RWPE2 (cell line): ENCODE results near the gene ENAH.
"Not testable (repeated sequence)": the region's sequence is repeated elsewhere in the genome, so short reads cannot be mapped to it uniquely, and the experiment has no call there.

Experiments used
- ATAC-seq: fragments of 200-7000 bp; cut with Tn5 transposase; 3 replicates; pipeline ENCODE4 v1.9.1; 2021; ENCODE audit warnings: low read depth
- DNase-seq: peaks from one replicate; pipeline ENCODE4 v3.0.0-alpha.2; 2020; ENCODE audit warnings: low spot score
- H3K27ac ChIP-seq: fragments of 450-650 bp; 2 replicates; pipeline ENCODE4 v1.5.1; 2017; ENCODE audit warnings: mild to moderate bottlenecking; ENCODE audit not compliant: poor library complexity, severe bottlenecking
- H3K27me3 ChIP-seq: fragments of 250-450 bp; sonication (Bioruptor Pico); 2 replicates; pipeline ENCODE4 v1.5.1; 2021; ENCODE audit warnings: mild to moderate bottlenecking, moderate library complexity; ENCODE audit not compliant: insufficient read depth, poor library complexity, severe bottlenecking
- H3K36me3 ChIP-seq: fragments of 250-450 bp; sonication (Bioruptor Pico); 2 replicates; pipeline ENCODE4 v1.5.1; 2020; ENCODE audit warnings: low read depth, mild to moderate bottlenecking, moderate library complexity
- H3K4me1 ChIP-seq: fragments of 250-450 bp; sonication (Bioruptor Pico); 2 replicates; pipeline ENCODE4 v1.5.1; 2021; ENCODE audit warnings: mild to moderate bottlenecking, moderate library complexity; ENCODE audit not compliant: insufficient read depth, poor library complexity, severe bottlenecking
- H3K4me3 ChIP-seq: fragments of 250-450 bp; sonication (Bioruptor Pico); 2 replicates; pipeline ENCODE4 v1.5.1; 2021; ENCODE audit warnings: mild to moderate bottlenecking, moderate library complexity; ENCODE audit not compliant: severe bottlenecking
- H3K9me3 ChIP-seq: fragments of 250-450 bp; sonication (Bioruptor Pico); 2 replicates; pipeline ENCODE4 v1.5.1; 2021; ENCODE audit warnings: mild to moderate bottlenecking, moderate library complexity; ENCODE audit not compliant: severe bottlenecking
- TF ChIP-seq, protein P1 (sequence below): fragments of 450-650 bp; IDR thresholded peaks from one replicate; pipeline ENCODE4 v1.5.1; 2017; ENCODE audit warnings: mild to moderate bottlenecking, moderate library complexity; ENCODE audit not compliant: poor library complexity, severe bottlenecking

The ENAH gene

GRCh38 chr1:225517221-225517620, 135.7 kb downstream of the ENAH start:
- no peak overlapping the region for H3K4me3 ChIP-seq
- no peaks in the 10 kb centered on the region for H3K27me3 ChIP-seq
- ATAC-seq (no peak), DNase-seq (no peak)
- no peaks in the 10 kb centered on the region for H3K4me1 ChIP-seq
- no peak overlapping the region for H3K27ac ChIP-seq
- TF ChIP-seq, protein P1, sequence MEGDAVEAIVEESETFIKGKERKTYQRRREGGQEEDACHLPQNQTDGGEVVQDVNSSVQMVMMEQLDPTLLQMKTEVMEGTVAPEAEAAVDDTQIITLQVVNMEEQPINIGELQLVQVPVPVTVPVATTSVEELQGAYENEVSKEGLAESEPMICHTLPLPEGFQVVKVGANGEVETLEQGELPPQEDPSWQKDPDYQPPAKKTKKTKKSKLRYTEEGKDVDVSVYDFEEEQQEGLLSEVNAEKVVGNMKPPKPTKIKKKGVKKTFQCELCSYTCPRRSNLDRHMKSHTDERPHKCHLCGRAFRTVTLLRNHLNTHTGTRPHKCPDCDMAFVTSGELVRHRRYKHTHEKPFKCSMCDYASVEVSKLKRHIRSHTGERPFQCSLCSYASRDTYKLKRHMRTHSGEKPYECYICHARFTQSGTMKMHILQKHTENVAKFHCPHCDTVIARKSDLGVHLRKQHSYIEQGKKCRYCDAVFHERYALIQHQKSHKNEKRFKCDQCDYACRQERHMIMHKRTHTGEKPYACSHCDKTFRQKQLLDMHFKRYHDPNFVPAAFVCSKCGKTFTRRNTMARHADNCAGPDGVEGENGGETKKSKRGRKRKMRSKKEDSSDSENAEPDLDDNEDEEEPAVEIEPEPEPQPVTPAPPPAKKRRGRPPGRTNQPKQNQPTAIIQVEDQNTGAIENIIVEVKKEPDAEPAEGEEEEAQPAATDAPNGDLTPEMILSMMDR, result no peak
- peaks cover 5% of the 10 kb centered on the region; the same call in 1 of the 2 replicates for H3K36me3 ChIP-seq
- no peaks in the 10 kb centered on the region for H3K9me3 ChIP-seq

GRCh38 chr1:225514671-225515081, 138.2 kb downstream of the ENAH start:
- H3K36me3 ChIP-seq, result peaks cover 5% of the 10 kb centered on the region; the same call in 1 of the 2 replicates

DNA sequence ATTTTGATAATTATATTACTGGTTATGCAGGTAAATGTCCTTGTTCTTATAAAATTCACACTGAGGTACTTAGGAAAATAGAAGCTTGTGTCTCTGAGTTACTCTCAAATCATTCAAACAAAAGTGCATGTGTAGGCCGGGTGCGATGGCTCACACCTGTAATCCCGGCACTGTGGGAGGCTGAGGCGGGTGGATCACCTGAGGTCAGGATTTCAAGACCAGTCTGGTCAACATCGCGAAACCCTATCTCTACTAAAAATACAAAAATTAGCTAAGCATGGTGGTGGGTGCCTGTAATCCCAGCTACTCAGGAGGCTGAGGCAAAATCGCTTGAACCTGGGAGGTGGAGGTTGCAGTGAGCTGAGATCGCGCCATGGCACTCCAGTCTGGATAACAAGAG, 139.3 kb downstream of the ENAH start:
- not testable (repeated sequence) for ATAC-seq, DNase-seq, H3K27me3 ChIP-seq, H3K4me3 ChIP-seq, H3K36me3 ChIP-seq, H3K9me3 ChIP-seq, H3K27ac ChIP-seq
- peaks cover 10% of the 10 kb centered on the region for H3K4me1 ChIP-seq

More at GRCh38 chr1:225514671-225515081, 138.2 kb downstream of the ENAH start:
- Histone ChIP-seq H3K27ac (no peak overlapping the region), H3K4me1 (no peaks in the 10 kb centered on the region), H3K9me3 (no peaks in the 10 kb centered on the region), H3K4me3 (no peak overlapping the region), H3K27me3 (no peaks in the 10 kb centered on the region)
- no peak for DNase-seq
- no peak for ATAC-seq
- TF ChIP-seq, protein P1, result no peak

- no peak for ATAC-seq
- TF ChIP-seq, protein P1, result no peak
- Histone ChIP-seq H3K27ac (no peak overlapping the region), H3K4me3 (no peak overlapping the region), H3K36me3 (peaks cover 13% of the 10 kb centered on the region; the same call in 1 of the 2 replicates), H3K27me3 (no peaks in the 10 kb centered on the region), H3K4me1 (peaks cover 15% of the 10 kb centered on the region), H3K9me3 (no peaks in the 10 kb centered on the region)
- DNase-seq, result no peak
These were observed 141.0 kb downstream of the ENAH start for GRCh38 chr1:225511828-225512381.

DNA sequence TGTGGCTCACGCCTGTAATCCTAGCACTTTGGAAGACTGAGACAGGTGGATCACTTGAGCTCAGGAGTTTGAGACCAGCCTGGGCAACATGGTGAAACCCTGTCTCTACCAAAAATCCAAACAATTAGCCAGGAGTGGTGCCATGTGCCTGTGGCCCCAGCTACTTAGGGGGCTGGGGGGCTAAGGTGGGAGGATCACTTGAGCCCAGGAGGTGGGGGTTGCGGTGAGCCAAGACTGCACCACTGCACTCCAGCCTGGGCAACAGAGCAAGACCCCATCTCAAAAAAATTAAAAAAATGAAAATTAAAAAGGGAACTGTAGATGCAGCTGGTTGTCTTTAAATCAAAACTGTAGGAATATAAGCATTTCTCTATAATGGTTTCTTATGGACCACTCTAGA, 142.2 kb downstream of the ENAH start:
- not testable (repeated sequence) for ATAC-seq, DNase-seq, H3K9me3 ChIP-seq, H3K27ac ChIP-seq, H3K27me3 ChIP-seq, H3K4me3 ChIP-seq
- Histone ChIP-seq H3K4me1 (peaks cover 15% of the 10 kb centered on the region), H3K36me3 (peaks cover 14% of the 10 kb centered on the region; the same call in 1 of the 2 replicates)

DNA sequence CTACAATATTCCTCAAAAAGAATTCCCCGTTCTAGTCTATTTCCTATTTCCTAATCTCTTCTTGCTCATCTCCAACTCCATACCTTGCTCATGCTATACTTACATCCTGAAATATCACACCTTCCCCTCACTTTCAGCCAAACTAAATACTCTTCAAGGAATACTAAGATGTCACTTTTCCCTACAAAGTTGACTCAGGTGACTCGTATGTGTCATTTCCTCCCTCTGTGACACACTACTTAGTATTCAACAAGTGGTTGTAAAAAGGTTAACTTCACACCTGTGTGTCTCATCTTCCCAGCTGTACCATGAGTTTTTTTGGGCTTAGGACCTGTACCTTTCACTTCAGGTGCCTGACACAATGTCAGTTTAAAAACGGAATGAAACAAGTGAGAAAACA, 143.2 kb downstream of the ENAH start:
- ATAC-seq (0 out of 3 replicates have a peak, but pooled peaks have one; percentile 29), DNase-seq (no peak)
- TF ChIP-seq, protein P1, result no peak
- Histone ChIP-seq H3K27ac (peak overlapping the region; percentile 39), H3K9me3 (no peaks in the 10 kb centered on the region), H3K36me3 (peaks cover 14% of the 10 kb centered on the region; the same call in 1 of the 2 replicates), H3K4me3 (no peak overlapping the region), H3K27me3 (no peaks in the 10 kb centered on the region), H3K4me1 (peaks cover 15% of the 10 kb centered on the region)
